Endothelial cell of umbilical vein (primary cell): ENCODE data around the gene CSNK1G1. TPM values are rescaled to one million over a fixed set of nuclear protein-coding genes. Genes with fewer than 3 reads are reported as not detected.

Experiments used
- BruUV-seq: library from RNA; stranded (reverse); fragments of 400-500 nt; replicated peaks from 2 replicates; lab custom pipeline; 2021; lab: Mats Ljungman, UMichigan
- CTCF ChIA-PET: fragments of 300-600, 350-600 bp; sonication (Branson Sonifier 250); formaldehyde crosslinking; loops from one replicate; lab custom pipeline; 2021; ENCODE audit warnings: antibody characterized with exemption, inconsistent platforms; lab: Charles Lee
- POLR2A ChIA-PET: fragments of 300-600, 350-600 bp; sonication (Branson Sonifier 250); formaldehyde crosslinking; loops from one replicate; lab custom pipeline; 2021; ENCODE audit warnings: antibody characterized with exemption, inconsistent platforms; lab: Charles Lee
- DNase-seq: peaks from one replicate; pipeline ENCODE4 v3.0.0-alpha.2; 2011; ENCODE audit warnings: low read depth, low spot score
- FAIRE-seq: peaks from 2 replicates; lab custom pipeline; 2011; peaks lifted over from hg19 to GRCh38; lab: Jason Lieb, UNC
- H2AFZ ChIP-seq: 2 replicates; pipeline ENCODE4 v1.6.0; 2012; ENCODE audit warnings: low read depth, low read length, control low read depth, inconsistent platforms
- H3K27ac ChIP-seq: 2 replicates; pipeline ENCODE4 v1.5.1; 2011; ENCODE audit warnings: low read depth, mild to moderate bottlenecking, control low read depth, low read length, moderate library complexity; ENCODE audit not compliant: insufficient read depth
- H3K27me3 ChIP-seq, 2 experiments: 2 replicates each; pipeline versions ENCODE4 v1.6.0 to v1.6.1; 2011; ENCODE audit warnings: low read length in 2 of 2, mixed read lengths in 1 of 2; ENCODE audit not compliant: control insufficient read depth in 2 of 2, insufficient read depth in 2 of 2
- H3K36me3 ChIP-seq, 2 experiments: 2 replicates in 1 of 2; 3 replicates in 1 of 2; pipeline ENCODE4 v1.5.1; 2011; ENCODE audit warnings: low read length in 2 of 2, mild to moderate bottlenecking in 1 of 2, moderate library complexity in 1 of 2; ENCODE audit not compliant: control insufficient read depth in 2 of 2, insufficient read depth in 2 of 2; ENCODE audit errors: extremely low read depth in 1 of 2
- H3K4me1 ChIP-seq: 3 replicates; pipeline ENCODE4 v1.5.1; 2011; ENCODE audit warnings: mild to moderate bottlenecking, low read length; ENCODE audit not compliant: control insufficient read depth, insufficient read depth; ENCODE audit errors: extremely low read depth
- H3K4me2 ChIP-seq: 2 replicates; pipeline ENCODE4 v1.6.1; 2011; ENCODE audit warnings: low read length, control low read depth, mixed read lengths; ENCODE audit not compliant: insufficient read depth
- H3K4me3 ChIP-seq, 3 experiments: fragments of 200-600 bp in 1 of 3; sonication (generic), shearing (Covaris generic) in 1 of 3; replicated peaks in 1 of 3; 2 replicates each; pipeline ENCODE4 v1.5.1; 2011 to 2016; ENCODE audit warnings: control low read depth in 3 of 3, low read length in 3 of 3, mild to moderate bottlenecking in 2 of 3, inconsistent platforms in 1 of 3, low read depth in 1 of 3, moderate library complexity in 1 of 3; ENCODE audit not compliant: insufficient read depth in 1 of 3
- H3K79me2 ChIP-seq: 2 replicates; pipeline ENCODE4 v1.6.0; 2012; ENCODE audit warnings: low read length, inconsistent platforms; ENCODE audit not compliant: control insufficient read depth, insufficient read depth
- H3K9ac ChIP-seq: replicated peaks from 2 replicates; pipeline ENCODE3; 2011; ENCODE audit warnings: low read length, control low read depth; ENCODE audit not compliant: insufficient read depth; ENCODE audit errors: extremely low read depth
- H3K9me1 ChIP-seq: replicated peaks from 3 replicates; pipeline ENCODE4 v1.6.0; 2011; ENCODE audit warnings: mild to moderate bottlenecking, low read length; ENCODE audit not compliant: control insufficient read depth, insufficient read depth; ENCODE audit errors: extremely low read depth
- H3K9me3 ChIP-seq: replicated peaks from 2 replicates; pipeline ENCODE4 v1.5.1; 2012; ENCODE audit warnings: low read length, inconsistent platforms; ENCODE audit not compliant: control insufficient read depth, insufficient read depth
- H4K20me1 ChIP-seq: replicated peaks from 2 replicates; pipeline ENCODE3; 2011; ENCODE audit warnings: mild to moderate bottlenecking, low read length; ENCODE audit not compliant: control insufficient read depth, insufficient read depth; ENCODE audit errors: extremely low read depth
- EZH2 ChIP-seq: IDR thresholded peaks from 2 replicates; pipeline ENCODE4 v1.6.1; 2012; ENCODE audit warnings: borderline replicate concordance, low read depth, mild to moderate bottlenecking, moderate library complexity, low read length, inconsistent platforms; ENCODE audit not compliant: severe bottlenecking
- GATA2 ChIP-seq: IDR thresholded peaks from 2 replicates; pipeline ENCODE4 v1.7.0; 2011; ENCODE audit warnings: low read depth, mild to moderate bottlenecking, moderate library complexity, mixed read lengths, low read length; ENCODE audit not compliant: insufficient read length, insufficient read depth
- JUN ChIP-seq: IDR thresholded peaks from 2 replicates; pipeline ENCODE4 v1.6.1; 2011; ENCODE audit warnings: borderline replicate concordance, low read depth; ENCODE audit not compliant: insufficient read length, insufficient read depth
- POLR2A ChIP-seq: IDR thresholded peaks from 2 replicates; pipeline ENCODE4 v1.6.1; 2012; ENCODE audit warnings: low read depth, mild to moderate bottlenecking, control low read depth, low read length
- POLR2AphosphoS5 ChIP-seq: IDR thresholded peaks from 2 replicates; pipeline ENCODE4 v1.6.1; 2012; ENCODE audit warnings: low read depth, mild to moderate bottlenecking, control low read depth, low read length, moderate library complexity; ENCODE audit not compliant: insufficient read depth
- dilution Hi-C: fragments of 300-500 bp; cut with MboI; formaldehyde crosslinking; loops from one replicate; pipeline ENCODE4 v1.15.0; 2019; ENCODE audit warnings: low sequenced_read_pairs; ENCODE audit not compliant: extremely low pct_ligation_motif_present
- intact Hi-C: fragments of 100-400 bp; cut with micrococcal nuclease; formaldehyde crosslinking; loops from one replicate; pipeline ENCODE4 v1.10.0; 2022
- polyA plus RNA-seq, 4 experiments: library from polyadenylated mRNA; depleted of rRNA in 3 of 4; stranded (reverse) in 3 of 4; unstranded in 1 of 4; fragments of >200 nt; gene quantifications; 2 replicates each; pipeline versions ENCODE4 v1.2.1 to v1.2.3, GENCODE V29; 2011 to 2012; ENCODE audit warnings: missing spikeins in 1 of 4
- total RNA-seq: library from RNA; stranded (reverse); gene quantifications from 2 replicates; pipeline ENCODE4 v1.2.3, GENCODE V29; 2021
- TF ChIP-seq, protein P1 (sequence below): IDR thresholded peaks from 2 replicates; pipeline ENCODE4 v1.6.1; 2011; ENCODE audit not compliant: insufficient read depth, insufficient read length
- TF ChIP-seq, protein P2 (sequence below), 2 donors: IDR thresholded peaks; 1 replicate in 1 of 2; 2 replicates in 1 of 2; pipeline ENCODE4 v1.5.1; 2011; ENCODE audit warnings: low read length in 2 of 2, mild to moderate bottlenecking in 2 of 2, moderate library complexity in 2 of 2, control low read depth in 1 of 2, inconsistent platforms in 1 of 2, low read depth in 1 of 2; ENCODE audit not compliant: insufficient read depth in 1 of 2; ENCODE audit errors: extremely low read depth in 1 of 2

CSNK1G1 gene
- total and polyA plus RNA-seq, 2 donors (not counting 3 experiments of a cell fraction or from before 2014, with no cell fraction given), result 9.0 to 31.7 TPM

- peak overlapping the region; percentile 70 for H3K27ac ChIP-seq
- peaks cover 40% of the 10 kb centered on the region for H3K79me2 ChIP-seq
Measured at GRCh38 chr15:64162478-64162868, 193.5 kb downstream of the CSNK1G1 start.

More at GRCh38 chr15:64162478-64162868, 193.5 kb downstream of the CSNK1G1 start:
- intact Hi-C loops (loop anchor here (2.0 kb wide), 1 partner anchor 224 kb away; the partner anchor contains the start of gene TRIP4), dilution Hi-C loops (no loop called here)
- DNase-seq (no peak), FAIRE-seq (no peak)
- Histone ChIP-seq H3K9me1 (no peaks in the 10 kb centered on the region), H3K4me2 (peak overlapping the region; percentile 56), H2AFZ (peak overlapping the region; percentile 57), H3K27me3 (no peaks in the 10 kb centered on the region), H3K36me3 (peaks cover 11 to 27% of the 10 kb centered on the region in 2 experiments), H3K9ac (peak overlapping the region; percentile 93), H3K4me1 (peaks cover 16% of the 10 kb centered on the region), H4K20me1 (no peaks in the 10 kb centered on the region), H3K4me3 (peak overlapping the region; percentile 77 to 96 (median 94)), H3K9me3 (no peaks in the 10 kb centered on the region)
- no TSS peak for BruUV-seq
- TF ChIP-seq, protein P1, sequence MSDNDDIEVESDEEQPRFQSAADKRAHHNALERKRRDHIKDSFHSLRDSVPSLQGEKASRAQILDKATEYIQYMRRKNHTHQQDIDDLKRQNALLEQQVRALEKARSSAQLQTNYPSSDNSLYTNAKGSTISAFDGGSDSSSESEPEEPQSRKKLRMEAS, result no peak
- no peak for TF ChIP-seq JUN
- no peak for TF ChIP-seq POLR2A
- no peak for TF ChIP-seq EZH2
- TF ChIP-seq, protein P2, sequence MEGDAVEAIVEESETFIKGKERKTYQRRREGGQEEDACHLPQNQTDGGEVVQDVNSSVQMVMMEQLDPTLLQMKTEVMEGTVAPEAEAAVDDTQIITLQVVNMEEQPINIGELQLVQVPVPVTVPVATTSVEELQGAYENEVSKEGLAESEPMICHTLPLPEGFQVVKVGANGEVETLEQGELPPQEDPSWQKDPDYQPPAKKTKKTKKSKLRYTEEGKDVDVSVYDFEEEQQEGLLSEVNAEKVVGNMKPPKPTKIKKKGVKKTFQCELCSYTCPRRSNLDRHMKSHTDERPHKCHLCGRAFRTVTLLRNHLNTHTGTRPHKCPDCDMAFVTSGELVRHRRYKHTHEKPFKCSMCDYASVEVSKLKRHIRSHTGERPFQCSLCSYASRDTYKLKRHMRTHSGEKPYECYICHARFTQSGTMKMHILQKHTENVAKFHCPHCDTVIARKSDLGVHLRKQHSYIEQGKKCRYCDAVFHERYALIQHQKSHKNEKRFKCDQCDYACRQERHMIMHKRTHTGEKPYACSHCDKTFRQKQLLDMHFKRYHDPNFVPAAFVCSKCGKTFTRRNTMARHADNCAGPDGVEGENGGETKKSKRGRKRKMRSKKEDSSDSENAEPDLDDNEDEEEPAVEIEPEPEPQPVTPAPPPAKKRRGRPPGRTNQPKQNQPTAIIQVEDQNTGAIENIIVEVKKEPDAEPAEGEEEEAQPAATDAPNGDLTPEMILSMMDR (IDR thresholded peaks at IDR 0.05; ENCODE audit: extremely low read depth in 1 of 2, insufficient read depth in 1 of 2, low read depth in 1 of 2, low read length in 2 of 2), result no peak
- no peak for TF ChIP-seq POLR2AphosphoS5
- no peak for TF ChIP-seq GATA2
- ChIA-PET CTCF (interaction anchor here (3.3 kb wide), 1 partner anchor 9 kb away, joined by 33 read pairs; no protein-coding TSS in a partner anchor), POLR2A (interaction anchor here (0.7 to 1.7 kb wide), 2 partner anchors 75 to 225 kb away, joined by 3 to 8 read pairs; partner anchors contain the start of gene TRIP4)
